VCaP (cell line): ENCODE measurements around the gene PTPRT.

Experiments used
- H3K27ac ChIP-seq: fragments of 450-650 bp; 2 replicates; pipeline ENCODE4 v1.5.1; 2017
- TF ChIP-seq, protein P1 (sequence below): fragments of 450-650 bp; conservative IDR thresholded peaks from 2 replicates; pipeline ENCODE4 v1.5.1; 2017; ENCODE audit warnings: mild to moderate bottlenecking, moderate library complexity

Gene PTPRT

DNA sequence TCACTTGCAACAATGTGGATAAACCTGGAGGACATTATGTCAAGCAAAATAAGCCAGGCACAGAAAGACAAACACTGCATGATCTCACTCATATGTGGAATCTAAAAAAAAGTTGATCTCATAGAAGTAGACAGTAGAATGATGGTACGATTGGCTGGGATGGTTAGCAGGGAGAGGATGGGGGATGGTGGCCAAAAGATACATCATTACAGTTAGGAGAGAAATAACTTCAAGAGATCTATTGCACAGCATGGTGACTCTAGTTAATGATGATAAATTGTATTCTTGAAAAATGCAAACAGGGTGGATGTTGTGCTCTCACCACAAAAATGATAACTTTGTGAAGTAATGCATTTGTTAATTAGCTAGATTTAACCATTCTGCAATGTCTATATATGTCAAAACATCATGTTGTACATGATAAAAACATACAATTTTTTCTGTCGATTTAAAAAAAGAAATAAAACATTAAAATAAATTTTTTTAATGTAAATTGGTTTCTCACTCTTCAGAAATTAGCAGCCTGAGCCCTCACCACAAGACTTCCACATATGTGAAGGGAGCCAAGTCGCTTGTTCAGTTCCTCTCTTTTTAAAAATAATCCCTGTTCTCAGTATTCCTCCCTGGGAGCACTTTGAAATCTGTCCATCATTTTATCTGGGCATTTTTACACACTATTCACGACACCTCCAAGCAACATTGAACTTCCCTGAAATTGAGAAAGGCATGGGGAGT lies 34.2 kb downstream of the PTPRT start:
- H3K27ac ChIP-seq: no peak overlapping the region
- TF ChIP-seq, protein P1, sequence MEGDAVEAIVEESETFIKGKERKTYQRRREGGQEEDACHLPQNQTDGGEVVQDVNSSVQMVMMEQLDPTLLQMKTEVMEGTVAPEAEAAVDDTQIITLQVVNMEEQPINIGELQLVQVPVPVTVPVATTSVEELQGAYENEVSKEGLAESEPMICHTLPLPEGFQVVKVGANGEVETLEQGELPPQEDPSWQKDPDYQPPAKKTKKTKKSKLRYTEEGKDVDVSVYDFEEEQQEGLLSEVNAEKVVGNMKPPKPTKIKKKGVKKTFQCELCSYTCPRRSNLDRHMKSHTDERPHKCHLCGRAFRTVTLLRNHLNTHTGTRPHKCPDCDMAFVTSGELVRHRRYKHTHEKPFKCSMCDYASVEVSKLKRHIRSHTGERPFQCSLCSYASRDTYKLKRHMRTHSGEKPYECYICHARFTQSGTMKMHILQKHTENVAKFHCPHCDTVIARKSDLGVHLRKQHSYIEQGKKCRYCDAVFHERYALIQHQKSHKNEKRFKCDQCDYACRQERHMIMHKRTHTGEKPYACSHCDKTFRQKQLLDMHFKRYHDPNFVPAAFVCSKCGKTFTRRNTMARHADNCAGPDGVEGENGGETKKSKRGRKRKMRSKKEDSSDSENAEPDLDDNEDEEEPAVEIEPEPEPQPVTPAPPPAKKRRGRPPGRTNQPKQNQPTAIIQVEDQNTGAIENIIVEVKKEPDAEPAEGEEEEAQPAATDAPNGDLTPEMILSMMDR: no peak

DNA sequence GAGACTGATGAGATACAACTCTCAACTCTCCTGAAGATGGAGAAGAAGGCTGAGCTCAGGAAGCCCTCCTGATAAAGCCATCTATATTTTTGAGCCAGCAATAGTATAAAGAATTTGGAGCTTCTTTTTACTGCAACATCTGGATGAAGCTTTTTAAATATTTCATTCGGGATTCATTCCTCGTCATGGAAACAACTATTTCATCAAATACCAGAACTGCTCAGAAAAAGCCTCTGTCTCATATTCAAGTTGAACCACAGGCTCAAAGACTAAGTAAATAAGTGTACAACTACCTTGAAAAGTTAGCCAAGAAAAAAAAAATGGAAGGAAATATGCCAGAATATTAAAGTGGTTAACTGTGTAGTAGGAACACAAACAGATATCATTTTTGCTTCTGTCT lies 37.8 kb downstream of the PTPRT start:
- no peak overlapping the region for H3K27ac ChIP-seq
- TF ChIP-seq, protein P1: no peak

DNA sequence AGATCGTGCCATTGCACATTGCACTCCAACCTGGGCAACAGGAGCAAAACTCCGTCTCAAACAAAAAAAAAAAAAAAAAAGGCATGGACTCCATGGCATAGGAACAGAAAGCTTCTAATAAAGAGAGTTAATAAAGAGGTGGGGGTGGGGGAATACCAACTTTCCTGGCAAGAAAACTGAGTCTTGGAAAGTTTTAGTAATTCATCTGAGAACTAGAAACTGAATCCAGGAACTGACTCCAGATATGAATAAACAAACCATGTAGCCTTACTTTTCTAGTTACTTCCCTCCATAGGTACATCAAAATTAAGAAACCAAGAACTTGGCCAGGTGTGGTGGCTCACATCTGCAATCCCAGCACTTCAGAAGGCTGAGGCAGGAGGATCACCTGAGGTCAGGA lies 38.5 kb downstream of the PTPRT start:
- TF ChIP-seq, protein P1: no peak
- H3K27ac ChIP-seq: no peak overlapping the region

DNA sequence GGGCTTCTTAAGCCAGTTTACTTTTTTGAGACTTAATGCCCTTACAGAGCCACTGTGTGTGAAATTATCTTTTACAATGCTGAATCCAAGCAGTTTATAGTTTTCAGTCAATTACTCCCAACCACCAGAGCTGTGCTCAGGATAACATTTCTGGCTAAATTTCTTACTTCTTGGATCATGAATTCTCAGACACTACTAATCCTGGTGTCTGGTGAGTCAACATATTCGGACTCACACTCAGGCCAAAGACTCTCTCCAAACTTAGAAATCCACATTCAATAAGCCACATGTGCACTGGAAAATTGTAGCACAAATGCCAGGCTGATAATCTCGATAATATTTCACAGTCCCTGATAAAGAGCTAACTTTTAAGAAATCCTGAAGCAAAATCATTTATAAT lies 49.0 kb downstream of the PTPRT start:
- no peak overlapping the region for H3K27ac ChIP-seq
- TF ChIP-seq, protein P1: no peak

DNA sequence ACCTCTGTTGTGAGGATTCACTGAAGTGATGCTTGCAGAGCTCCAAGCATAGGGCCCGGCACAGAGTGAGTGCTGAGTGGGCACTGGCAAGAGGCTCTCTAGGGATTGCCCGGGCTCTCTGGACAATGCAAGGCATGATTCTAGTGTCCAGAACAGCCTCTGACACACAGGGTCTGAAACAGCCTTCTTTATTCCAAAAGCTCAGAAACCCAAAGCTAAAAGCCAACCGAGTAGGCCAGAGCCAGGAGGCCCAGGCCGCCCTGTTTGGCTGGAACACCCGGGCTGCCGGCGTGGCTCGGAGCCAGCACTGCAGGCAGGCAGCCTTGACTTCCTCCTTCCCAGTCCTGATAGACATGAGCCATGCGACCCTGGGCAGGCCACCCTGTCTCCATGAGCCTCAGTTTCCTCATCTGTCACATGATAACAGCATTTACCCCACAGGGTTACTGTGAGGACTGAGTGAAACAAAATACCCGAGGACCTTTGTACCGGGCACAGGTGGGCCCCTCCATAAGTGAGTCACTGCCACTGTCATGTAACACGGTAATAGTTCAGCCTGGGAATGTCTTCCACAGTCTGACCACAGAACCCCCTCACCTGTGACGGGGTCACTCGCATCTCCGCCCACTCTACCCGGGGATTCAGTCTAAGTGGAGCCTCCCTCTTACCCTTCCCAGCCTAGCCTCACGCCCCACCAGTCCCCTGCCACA lies 51.5 kb downstream of the PTPRT start:
- TF ChIP-seq, protein P1: no peak
- H3K27ac ChIP-seq: no peak overlapping the region; the same call in 1 of the 2 replicates

DNA sequence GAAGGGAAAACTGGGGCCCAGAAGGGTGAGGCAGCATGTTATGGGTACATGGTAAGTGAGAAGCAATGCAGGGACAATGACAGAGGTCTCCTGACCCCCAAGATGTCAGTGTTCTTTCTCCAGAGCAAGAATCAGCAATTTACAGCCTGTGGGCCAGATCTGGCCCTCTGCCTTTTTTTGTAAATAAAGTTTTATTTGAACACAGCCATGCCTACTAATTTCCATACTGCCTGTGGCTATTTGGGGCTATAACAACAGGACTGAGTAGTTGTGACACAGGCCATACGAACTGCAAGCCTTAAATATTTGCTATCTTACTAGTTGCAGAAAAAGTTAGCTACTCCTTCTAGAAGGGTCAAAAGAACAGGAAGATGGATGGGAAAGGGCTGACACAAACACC lies 52.5 kb downstream of the PTPRT start:
- TF ChIP-seq, protein P1: no peak
- H3K27ac ChIP-seq: no peak overlapping the region

DNA sequence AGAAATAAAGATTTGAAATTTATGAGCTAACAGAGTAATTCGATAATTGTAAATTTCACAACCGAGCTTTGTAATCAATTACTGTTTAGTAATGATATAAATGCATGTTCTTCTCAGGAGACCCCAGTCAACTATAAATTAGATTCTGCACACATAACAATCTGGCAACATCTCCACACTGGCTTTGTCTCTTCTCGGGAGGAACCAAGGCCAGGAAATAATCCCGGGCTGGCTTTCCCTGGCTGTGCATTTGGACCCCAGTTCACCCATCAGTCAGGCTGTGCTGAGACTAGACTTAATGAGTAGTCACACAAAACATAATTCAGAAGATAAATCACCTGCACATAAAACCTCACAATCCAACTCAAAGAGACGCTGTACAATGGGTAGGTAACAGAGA lies 65.5 kb downstream of the PTPRT start:
- H3K27ac ChIP-seq: no peak overlapping the region
- TF ChIP-seq, protein P1: no peak
